HK-2 (cell line): Measurements from ENCODE around the gene ASB1.

ENCODE experiments used
- DNase-seq: peaks from one replicate; pipeline ENCODE4 v3.0.0-alpha.2; 2018; ENCODE audit not compliant: unreplicated experiment

ASB1 gene

GRCh38 chr2:238466243-238466756 lies 39.6 kb downstream of the ASB1 start:
- no peak for DNase-seq

- DNase-seq, result no peak
Measured at GRCh38 chr2:238467062-238467461, 40.3 kb downstream of the ASB1 start.

- no peak for DNase-seq
Measured at GRCh38 chr2:238467792-238468191, 41.1 kb downstream of the ASB1 start.

- DNase-seq, result no peak
Measured at GRCh38 chr2:238469155-238469554, 42.4 kb downstream of the ASB1 start.

GRCh38 chr2:238473014-238473413 lies 46.3 kb downstream of the ASB1 start:
- no peak for DNase-seq

GRCh38 chr2:238473523-238473922 lies 46.8 kb downstream of the ASB1 start:
- no peak for DNase-seq

- DNase-seq, result no peak
Measured at GRCh38 chr2:238475034-238475433, 48.3 kb downstream of the ASB1 start.

GRCh38 chr2:238475566-238475965 lies 48.8 kb downstream of the ASB1 start:
- DNase-seq, result no peak

GRCh38 chr2:238476258-238476657 lies 49.5 kb downstream of the ASB1 start:
- no peak for DNase-seq

- DNase-seq, result no peak
Measured at GRCh38 chr2:238478216-238478615, 51.5 kb downstream of the ASB1 start.

GRCh38 chr2:238479847-238480246 lies 53.1 kb downstream of the ASB1 start:
- no peak for DNase-seq

GRCh38 chr2:238483021-238483420 lies 56.3 kb downstream of the ASB1 start:
- no peak for DNase-seq

GRCh38 chr2:238483656-238484055 lies 56.9 kb downstream of the ASB1 start:
- no peak for DNase-seq

- no peak for DNase-seq
Measured at GRCh38 chr2:238484522-238485452, 58.1 kb downstream of the ASB1 start.

- no peak for DNase-seq
Measured at GRCh38 chr2:238486123-238486848, 59.6 kb downstream of the ASB1 start.

- DNase-seq, result no peak
Measured at GRCh38 chr2:238487134-238487533, 60.4 kb downstream of the ASB1 start.

GRCh38 chr2:238487652-238488346 lies 61.1 kb downstream of the ASB1 start:
- DNase-seq, result no peak

GRCh38 chr2:238488347-238488826 lies 61.7 kb downstream of the ASB1 start:
- DNase-seq, result no peak

GRCh38 chr2:238489431-238489830 lies 62.7 kb downstream of the ASB1 start:
- no peak for DNase-seq

GRCh38 chr2:238489896-238490295 lies 63.2 kb downstream of the ASB1 start:
- DNase-seq, result no peak

- DNase-seq, result no peak
Measured at GRCh38 chr2:238492840-238493239, 66.1 kb downstream of the ASB1 start.

- DNase-seq, result no peak
Measured at GRCh38 chr2:238493411-238493810, 66.7 kb downstream of the ASB1 start.
